HuH-7.5 (cell line): Measurements from ENCODE around the gene CCDC126.
"Not testable (repeated sequence)": the region's sequence is repeated elsewhere in the genome, so short reads cannot be mapped to it uniquely, and the experiment has no call there.

ENCODE experiments used
- DNase-seq: peaks from one replicate; pipeline ENCODE4 v3.0.0; 2011; ENCODE audit warnings: low spot score

The CCDC126 gene

GRCh38 chr7:23628370-23628769, 31.2 kb downstream of the CCDC126 start:
- no peak for DNase-seq

- no peak for DNase-seq
Measured at GRCh38 chr7:23633417-23633816, 36.2 kb downstream of the CCDC126 start.

GRCh38 chr7:23645822-23646221, 48.6 kb downstream of the CCDC126 start:
- DNase-seq, result no peak

GRCh38 chr7:23653942-23654341, 56.8 kb downstream of the CCDC126 start:
- no peak for DNase-seq

- DNase-seq, result peak; percentile 27
Measured at GRCh38 chr7:23654508-23654907, 57.3 kb downstream of the CCDC126 start.

GRCh38 chr7:23655433-23655832, 58.3 kb downstream of the CCDC126 start:
- no peak for DNase-seq

GRCh38 chr7:23658831-23659427, 61.7 kb downstream of the CCDC126 start:
- no peak for DNase-seq

GRCh38 chr7:23661385-23661784, 64.2 kb downstream of the CCDC126 start:
- no peak for DNase-seq

- no peak for DNase-seq
Measured at GRCh38 chr7:23662124-23662983, 65.2 kb downstream of the CCDC126 start.

GRCh38 chr7:23662984-23663313, 65.8 kb downstream of the CCDC126 start:
- DNase-seq, result no peak

- no peak for DNase-seq
Measured at GRCh38 chr7:23664122-23664521, 66.9 kb downstream of the CCDC126 start.

- no peak for DNase-seq
Measured at GRCh38 chr7:23672033-23672432, 74.9 kb downstream of the CCDC126 start.

GRCh38 chr7:23679898-23680413, 82.8 kb downstream of the CCDC126 start, which contains the start of gene FAM221A:
Gene FAM221A, plus strand, starts transcription at chr7:23680199. Its CDS starts 20 bp downstream, at chr7:23680219.
- peak; percentile 67 for DNase-seq

GRCh38 chr7:23680414-23681405, 83.5 kb downstream of the CCDC126 start:
- DNase-seq, result peak; percentile 12

GRCh38 chr7:23684041-23684440, 86.9 kb downstream of the CCDC126 start:
- DNase-seq, result not testable (repeated sequence)

- DNase-seq, result no peak
Measured at GRCh38 chr7:23685731-23686130, 88.5 kb downstream of the CCDC126 start.

GRCh38 chr7:23687011-23687410, 89.8 kb downstream of the CCDC126 start:
- DNase-seq, result no peak

GRCh38 chr7:23689165-23689564, 92.0 kb downstream of the CCDC126 start:
- no peak for DNase-seq

- DNase-seq, result no peak
Measured at GRCh38 chr7:23691320-23691719, 94.1 kb downstream of the CCDC126 start.

GRCh38 chr7:23693224-23693623, 96.0 kb downstream of the CCDC126 start:
- DNase-seq, result no peak
